ENCODE data around the gene CTBP1.

CTBP1 gene

DNA sequence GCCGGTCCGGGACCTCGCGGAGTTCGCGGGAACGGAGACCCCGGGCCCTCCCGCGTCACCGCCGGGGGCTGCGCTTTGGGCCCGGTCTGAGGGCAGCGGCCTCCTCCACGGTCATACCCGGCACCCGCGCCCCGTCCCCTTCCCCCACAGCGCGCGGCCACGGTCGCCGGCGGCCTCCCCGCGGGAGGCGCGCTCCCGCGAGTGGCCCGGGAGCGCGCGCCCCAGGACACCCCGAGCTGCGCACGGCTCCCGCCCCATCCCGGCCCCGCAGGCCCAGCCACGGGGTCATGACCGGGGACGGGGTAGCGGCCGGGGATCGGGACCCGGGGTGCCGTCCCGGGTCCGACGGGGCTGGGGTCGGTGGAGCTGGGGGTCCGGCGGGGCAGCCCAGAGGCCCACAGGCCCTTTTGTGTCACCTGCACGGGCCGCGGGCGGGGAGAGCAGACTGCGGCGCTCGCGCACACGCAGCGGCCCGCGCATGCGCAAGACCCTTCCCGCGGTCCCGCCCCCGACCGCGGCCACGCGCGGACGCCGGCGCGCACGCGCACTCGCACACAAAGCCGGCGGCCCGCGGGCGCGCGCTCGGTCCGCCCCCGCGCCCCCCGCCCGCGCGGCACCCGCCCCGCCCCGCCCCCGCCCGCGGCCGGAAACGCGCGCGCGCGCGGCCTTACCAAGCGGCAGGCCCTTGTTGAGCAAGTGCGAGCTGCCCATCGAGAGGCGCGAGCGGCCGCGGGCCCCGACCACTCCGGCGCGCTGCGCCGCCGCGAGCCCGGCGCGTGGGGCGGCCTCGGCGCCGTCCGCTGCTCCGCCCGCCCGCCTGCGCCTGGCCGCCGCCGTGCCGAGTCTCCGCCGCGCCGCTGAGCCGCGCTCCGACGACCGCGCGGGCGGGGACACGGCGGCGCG, at the start of gene CTBP1:
Gene CTBP1 (minus strand): TSS at position 886 of the 903 bp plus-strand sequence. CDS start 7,799 bp downstream, outside the sequence.
- TF ChIP-seq, protein P1, sequence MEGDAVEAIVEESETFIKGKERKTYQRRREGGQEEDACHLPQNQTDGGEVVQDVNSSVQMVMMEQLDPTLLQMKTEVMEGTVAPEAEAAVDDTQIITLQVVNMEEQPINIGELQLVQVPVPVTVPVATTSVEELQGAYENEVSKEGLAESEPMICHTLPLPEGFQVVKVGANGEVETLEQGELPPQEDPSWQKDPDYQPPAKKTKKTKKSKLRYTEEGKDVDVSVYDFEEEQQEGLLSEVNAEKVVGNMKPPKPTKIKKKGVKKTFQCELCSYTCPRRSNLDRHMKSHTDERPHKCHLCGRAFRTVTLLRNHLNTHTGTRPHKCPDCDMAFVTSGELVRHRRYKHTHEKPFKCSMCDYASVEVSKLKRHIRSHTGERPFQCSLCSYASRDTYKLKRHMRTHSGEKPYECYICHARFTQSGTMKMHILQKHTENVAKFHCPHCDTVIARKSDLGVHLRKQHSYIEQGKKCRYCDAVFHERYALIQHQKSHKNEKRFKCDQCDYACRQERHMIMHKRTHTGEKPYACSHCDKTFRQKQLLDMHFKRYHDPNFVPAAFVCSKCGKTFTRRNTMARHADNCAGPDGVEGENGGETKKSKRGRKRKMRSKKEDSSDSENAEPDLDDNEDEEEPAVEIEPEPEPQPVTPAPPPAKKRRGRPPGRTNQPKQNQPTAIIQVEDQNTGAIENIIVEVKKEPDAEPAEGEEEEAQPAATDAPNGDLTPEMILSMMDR (IDR thresholded peaks at IDR 0.05; ENCODE audit: low read depth, low read length, missing control alignments): no peak
- peak within 1 kb of the TSS; percentile 87 for H3K4me3 ChIP-seq (ENCODE audit: low read depth, low read length)
- peak; percentile 42 for DNase-seq (ENCODE audit: low read depth)

DNA sequence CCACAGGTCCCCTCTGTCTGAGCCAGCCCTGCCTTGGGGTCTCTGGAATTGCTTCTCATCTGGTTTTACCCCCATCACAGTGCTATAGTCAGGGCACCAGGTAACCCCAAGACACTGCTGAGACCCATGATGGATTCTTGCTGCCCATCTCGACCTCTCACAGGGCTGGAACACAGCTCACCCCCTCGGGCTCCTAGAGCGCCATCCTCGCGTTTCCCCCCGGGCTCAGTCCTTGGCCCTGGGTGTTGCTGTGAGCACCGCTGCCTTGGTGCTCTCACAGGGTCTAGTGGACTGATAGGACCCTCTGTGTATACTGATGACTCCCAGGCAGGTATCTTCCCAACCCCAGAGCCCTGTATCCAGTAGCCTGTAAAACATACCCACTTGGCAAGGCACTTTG, 49.5 kb upstream of the CTBP1 start:
- H3K4me3 ChIP-seq (ENCODE audit: low read depth, low read length): no peak overlapping the region
- TF ChIP-seq, protein P1 (IDR thresholded peaks at IDR 0.05; ENCODE audit: low read depth, low read length, missing control alignments): no peak
- no peak for DNase-seq (ENCODE audit: low read depth)

DNA sequence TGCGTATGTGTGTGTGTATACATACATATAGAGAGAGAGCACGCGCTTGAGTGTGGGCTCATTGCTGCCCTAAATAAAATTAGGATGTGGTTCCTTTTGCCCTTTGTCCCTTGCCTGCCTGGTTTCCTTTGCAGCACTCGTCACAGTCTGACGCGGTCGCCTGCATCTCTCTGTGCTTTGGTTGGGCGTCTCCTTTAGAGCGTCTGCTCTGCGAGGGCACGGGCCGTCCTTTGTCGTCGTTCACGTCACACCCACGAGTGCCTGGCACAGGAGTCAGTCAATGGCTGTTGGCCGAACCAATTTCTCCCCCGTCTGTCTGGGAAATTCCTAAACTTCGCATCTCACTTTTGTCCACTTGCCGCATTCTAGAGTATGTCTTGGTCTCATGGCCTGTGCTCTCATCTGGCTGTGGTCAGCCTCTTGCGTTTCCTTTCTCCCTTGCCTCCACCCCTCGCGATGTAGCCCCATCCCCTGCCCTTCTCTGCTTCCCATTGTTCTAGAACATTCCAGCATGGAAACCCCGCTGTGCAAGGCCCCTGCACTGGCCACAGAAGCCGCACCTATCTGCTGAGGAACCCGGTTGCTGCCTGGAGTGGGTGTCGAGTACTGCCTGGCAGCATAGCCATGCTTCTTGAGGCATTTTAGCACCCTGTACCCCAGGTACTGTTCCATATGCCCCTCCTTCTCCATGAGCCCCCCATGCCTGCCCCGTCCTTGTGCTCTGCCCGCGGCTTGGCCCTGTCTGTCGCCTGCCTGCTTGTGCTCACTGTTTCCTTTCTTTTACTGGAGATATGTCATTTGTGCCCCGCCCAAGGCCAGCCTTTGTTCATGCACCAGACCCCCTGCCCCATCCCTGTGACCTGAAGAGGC, 48.8 kb upstream of the CTBP1 start:
- DNase-seq (ENCODE audit: low read depth): no peak
- no peak overlapping the region for H3K4me3 ChIP-seq (ENCODE audit: low read depth, low read length)
- TF ChIP-seq, protein P1 (IDR thresholded peaks at IDR 0.05; ENCODE audit: low read depth, low read length, missing control alignments): no peak

DNA sequence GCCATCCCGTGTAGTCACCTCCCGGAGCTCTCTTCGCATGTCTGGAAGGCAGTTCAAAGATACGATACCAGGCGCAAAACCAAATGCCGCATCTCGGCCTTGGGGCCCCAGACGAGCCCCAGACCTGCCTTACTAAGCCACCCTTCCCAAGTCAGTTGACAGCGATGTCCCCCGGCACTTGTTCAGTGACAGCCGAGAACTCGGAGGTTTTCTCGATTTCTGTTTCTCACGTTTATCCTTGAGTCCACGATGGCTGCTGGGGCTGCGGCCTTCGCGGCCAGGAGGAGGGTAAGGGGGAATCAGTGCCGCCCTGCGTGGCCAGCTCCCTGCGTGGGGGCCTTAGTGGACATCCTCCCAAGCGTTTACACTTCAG, 48.1 kb upstream of the CTBP1 start:
- no peak overlapping the region for H3K4me3 ChIP-seq (ENCODE audit: low read depth, low read length)
- DNase-seq (ENCODE audit: low read depth): no peak
- TF ChIP-seq, protein P1 (IDR thresholded peaks at IDR 0.05; ENCODE audit: low read depth, low read length, missing control alignments): no peak

DNA sequence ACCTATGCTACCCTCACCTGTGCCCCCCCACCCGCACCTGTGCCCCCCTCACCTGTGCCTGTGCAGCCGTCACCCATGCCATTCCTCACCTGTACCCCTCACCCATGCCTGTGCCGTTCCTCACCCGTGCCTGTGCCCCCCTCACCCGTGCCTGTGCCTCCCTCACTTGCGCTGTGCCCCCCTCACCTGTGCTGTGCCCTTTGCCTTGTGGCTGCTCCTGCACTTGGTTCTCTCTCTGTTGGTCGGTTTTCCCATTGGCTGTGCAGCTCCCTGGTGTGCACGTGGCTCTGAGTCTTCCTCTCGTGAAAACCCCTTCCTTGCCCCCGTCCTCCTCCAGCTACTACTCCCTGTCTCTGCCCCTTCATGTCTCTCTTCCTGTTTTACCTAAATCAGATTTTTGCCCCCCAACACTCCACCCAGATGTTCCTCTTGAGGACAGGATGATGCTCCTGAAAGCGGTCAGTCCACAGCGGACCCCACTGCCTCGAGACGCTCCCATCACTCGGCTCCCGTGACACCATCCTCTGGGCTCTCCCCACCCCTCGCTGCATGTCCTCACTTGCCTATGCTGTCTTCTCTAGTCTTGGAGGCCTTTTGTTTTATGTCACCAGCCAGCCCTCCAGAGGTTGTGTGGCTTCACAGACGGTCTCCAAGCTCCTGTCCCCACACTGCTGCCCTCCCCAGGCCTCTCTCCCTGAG, 47.5 kb upstream of the CTBP1 start:
- no peak overlapping the region for H3K4me3 ChIP-seq (ENCODE audit: low read depth, low read length)
- TF ChIP-seq, protein P1 (IDR thresholded peaks at IDR 0.05; ENCODE audit: low read depth, low read length, missing control alignments): no peak
- DNase-seq (ENCODE audit: low read depth): no peak

DNA sequence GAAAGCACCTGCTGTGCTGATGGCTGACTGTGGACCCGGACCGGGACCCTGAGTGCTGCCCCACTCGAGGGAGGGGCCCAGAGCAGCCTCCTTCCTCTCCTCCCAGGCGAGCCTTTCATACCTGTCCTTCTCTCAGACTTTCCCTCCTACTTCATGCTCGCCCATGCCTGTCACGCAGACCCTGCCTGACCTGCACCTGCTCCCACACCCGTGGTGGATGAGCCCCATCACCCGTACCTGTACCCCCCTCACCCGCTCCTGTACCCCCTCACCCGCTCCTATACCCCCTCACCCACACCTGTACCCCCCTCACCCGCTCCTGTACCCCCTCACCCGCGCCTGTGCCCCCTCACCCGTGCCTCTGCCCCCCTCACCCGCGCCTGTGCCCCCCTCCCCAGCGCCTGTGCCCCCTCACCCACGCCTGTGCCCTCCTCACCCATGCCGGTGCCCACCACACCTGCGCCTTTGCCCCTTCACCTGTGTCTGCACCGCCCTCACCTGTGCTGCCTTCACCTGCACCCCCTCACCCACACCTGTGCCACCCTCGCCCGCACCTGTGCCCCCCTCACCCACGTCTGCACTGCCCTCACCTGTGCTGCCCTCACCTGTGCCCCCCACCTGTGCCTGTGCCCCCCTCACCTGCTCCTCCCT, 46.6 kb upstream of the CTBP1 start:
- H3K4me3 ChIP-seq (ENCODE audit: low read depth, low read length): no peak overlapping the region
- TF ChIP-seq, protein P1 (IDR thresholded peaks at IDR 0.05; ENCODE audit: low read depth, low read length, missing control alignments): no peak

More for the DNA sequence above, 46.6 kb upstream of the CTBP1 start:
- no peak for DNase-seq (ENCODE audit: low read depth)
